GM18951 (cell line): ENCODE data around the gene PRKACG.

ENCODE experiments used
- POLR2A ChIP-seq: IDR thresholded peaks from 4 replicates; pipeline ENCODE4 v1.6.1; 2011; ENCODE audit warnings: mild to moderate bottlenecking; ENCODE audit not compliant: insufficient read length, insufficient read depth; ENCODE audit errors: extremely low read depth
- in situ Hi-C: fragments of 300-500 bp; cut with MboI; formaldehyde crosslinking; loops from one replicate; pipeline ENCODE4 v1.12.0; 2022; ENCODE audit warnings: low sequenced_read_pairs, mixed read lengths, inconsistent platforms; ENCODE audit not compliant: unreplicated experiment

PRKACG gene

DNA sequence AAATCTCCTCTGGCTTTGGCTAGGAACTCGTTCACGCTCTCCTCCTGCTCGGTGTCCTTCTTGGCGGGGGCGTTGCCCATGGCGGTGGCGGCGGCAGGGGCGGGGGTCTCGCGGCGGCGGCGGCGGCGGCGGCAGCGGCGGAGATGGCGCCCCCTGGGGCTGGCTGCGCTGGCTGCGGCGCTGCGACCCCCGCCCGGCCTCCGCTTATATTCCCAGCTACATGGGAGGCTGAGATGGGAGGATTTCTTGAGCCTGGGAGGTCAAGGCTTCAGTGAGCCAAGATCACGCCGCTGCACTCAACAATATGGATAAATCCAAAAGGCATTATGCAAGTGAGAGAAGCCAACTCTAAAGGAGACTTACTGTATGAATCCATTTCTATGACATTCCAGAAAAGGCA is at the start of gene PRKACG:
PRKACG (minus strand) TSS at position 101 of the 400 bp plus-strand sequence; CDS start at position 80, 21 bp downstream.
- TF ChIP-seq POLR2A = no peak
- in situ Hi-C loops = no loop called here

DNA sequence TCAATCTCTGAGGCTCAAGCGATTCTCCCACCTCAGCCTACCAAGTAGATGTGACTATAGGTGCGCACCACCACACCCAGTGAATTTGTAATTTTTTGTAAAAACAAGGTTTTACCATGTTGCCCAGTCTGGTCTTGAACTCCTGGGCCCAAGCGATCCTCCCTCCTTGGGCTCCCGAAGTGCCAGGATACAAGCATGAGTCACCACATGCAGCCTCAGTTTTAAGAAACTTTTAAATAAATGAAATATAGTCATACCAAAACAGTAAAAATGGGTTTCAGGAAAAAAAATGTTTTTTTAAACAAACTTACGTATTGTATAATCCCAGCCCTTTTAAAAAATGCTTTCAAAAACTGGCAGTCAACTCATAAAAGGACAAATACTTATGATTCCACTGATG is 48.3 kb upstream of the PRKACG start:
- TF ChIP-seq POLR2A = no peak
- in situ Hi-C loops = loop anchor here (25.0 kb wide), 1 partner anchor 500 kb away; no protein-coding TSS in a partner anchor

DNA sequence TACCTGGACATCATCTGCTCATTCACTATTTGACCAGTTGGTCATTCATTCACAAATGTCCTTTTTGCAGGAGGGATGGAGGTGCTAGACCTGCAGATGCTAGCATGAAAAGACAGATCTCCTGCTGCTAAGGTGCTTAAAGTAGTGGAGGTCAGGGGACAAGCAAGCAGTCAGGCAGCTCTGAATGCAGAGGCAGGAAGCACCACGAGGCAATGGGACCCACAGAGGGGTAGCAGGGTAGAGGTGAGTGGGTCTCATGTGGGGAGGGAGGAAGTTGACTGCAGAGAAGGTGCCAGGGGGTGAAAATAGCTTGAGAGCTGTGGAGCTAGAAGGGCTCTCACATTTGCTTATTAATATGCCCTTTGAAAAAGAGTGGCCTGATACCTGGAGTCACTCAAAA is 46.9 kb upstream of the PRKACG start:
- in situ Hi-C loops = loop anchor here (25.0 kb wide), 1 partner anchor 502 kb away; no protein-coding TSS in a partner anchor
- no peak for TF ChIP-seq POLR2A

DNA sequence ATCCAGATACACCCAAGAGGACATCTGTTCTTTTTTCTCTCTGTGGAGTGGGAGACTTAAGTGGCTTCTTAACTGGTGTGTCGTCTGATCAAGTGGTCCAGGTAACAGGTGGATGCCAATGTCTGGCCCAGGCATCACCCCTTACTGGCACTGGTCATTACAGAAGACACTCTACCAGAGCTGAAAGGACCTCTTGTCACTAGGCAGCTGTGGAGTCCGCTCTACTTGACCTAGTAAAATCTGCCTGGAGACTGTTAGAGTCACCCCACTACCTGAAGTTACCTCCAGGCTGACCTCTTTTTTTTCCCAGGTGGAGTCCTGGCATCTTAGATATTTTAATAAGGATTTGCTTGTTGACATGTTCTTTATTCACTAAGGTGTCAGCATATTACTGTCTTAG is 44.2 kb upstream of the PRKACG start:
- TF ChIP-seq POLR2A = no peak
- in situ Hi-C loops = loop anchor here (10.0 to 25.0 kb wide), 2 partner anchors 137 to 504 kb away; no protein-coding TSS in a partner anchor

DNA sequence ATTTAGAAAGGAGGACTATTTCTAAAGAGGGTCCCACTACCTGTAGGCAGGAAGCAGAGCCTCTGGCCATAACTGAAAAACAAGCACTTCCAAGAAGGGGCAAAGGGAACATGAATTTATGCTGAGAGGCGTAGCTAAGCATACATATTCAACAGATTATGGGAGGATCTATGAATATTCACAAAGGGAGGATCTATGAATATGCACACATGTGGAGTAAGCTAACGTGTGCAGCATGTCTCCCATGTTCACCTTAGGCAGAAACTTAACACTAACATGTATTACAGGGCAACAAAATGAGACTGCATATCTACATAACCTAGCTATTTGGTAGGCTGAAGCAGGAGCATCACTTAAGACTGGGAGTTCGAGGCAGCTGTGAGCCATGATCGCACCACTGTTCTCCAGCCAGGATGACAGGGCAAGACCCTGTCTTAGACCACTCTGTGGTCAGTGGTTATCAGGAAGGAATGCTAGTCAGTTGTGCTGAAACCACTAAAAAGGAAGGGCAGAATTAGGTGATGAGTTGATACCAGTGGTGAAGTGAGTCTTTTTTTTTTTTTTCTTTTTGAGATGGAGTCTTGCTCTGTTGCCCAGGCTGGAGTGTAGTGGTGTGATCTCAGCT is 42.4 kb upstream of the PRKACG start:
- in situ Hi-C loops = loop anchor here (10.0 to 25.0 kb wide), 2 partner anchors 138 to 506 kb away; no protein-coding TSS in a partner anchor
- no peak for TF ChIP-seq POLR2A

DNA sequence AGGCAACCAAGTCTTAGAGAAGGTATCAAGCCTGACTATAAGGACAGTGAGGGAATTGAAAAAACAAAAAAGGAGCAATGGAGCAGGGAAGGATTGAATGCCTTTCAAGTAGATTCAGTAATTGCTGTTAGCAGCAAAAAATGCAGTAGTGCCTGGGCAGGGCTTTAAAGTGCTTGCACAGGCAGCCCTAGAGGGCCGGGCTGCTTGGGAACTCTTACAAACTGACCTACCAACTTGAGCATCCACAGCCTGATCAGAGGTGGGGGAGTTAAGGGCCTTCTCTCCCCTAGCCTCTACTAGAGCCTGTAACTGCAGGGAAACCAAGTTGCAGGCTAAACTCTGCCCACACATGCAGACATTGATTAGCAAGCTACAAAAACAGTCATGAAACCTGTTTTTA is 41.1 kb upstream of the PRKACG start:
- in situ Hi-C loops = loop anchor here (10.0 to 25.0 kb wide), 2 partner anchors 140 to 507 kb away; no protein-coding TSS in a partner anchor
- no peak for TF ChIP-seq POLR2A

DNA sequence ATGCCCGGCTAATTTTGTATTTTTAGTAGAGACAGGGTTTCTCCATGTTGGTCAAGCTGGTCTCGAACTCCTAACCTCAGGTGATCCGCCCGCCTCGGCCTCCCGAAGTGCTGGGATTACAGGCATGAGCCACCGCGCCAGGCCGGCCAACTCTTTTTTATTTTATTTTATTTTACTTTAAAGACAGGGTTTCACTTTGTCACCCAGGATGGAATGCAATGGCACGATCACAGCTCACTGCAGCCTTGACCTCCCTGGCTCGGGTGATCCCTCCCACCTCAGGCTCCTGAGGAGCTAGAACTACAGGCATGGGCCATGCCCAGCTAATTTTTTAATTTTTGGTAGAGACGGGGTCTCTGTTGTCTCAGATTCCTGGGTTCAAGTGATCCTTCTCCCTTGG is 37.0 kb upstream of the PRKACG start:
- in situ Hi-C loops = loop anchor here (10.0 to 25.0 kb wide), 2 partner anchors 144 to 511 kb away; no protein-coding TSS in a partner anchor

DNA sequence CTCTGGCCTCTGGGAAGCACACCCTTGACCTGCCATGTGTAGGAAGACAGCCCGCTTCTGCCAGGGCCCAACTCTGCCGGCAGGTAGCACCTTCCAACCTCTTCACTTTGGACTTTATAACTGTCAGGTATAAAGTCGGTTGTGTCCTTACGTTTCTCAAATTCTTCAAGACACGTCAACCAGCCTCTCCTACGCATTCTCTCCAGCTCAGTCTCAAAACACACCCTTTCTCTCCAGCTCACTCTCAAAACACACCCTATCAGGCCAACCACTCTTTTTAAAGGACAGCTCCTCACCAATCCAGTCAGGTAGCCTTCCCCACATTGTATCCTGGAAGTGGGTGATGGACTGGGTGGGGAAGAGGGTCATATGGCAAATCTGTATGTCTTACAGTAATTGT is 35.2 kb upstream of the PRKACG start:
- in situ Hi-C loops = no loop called here
- no peak for TF ChIP-seq POLR2A

DNA sequence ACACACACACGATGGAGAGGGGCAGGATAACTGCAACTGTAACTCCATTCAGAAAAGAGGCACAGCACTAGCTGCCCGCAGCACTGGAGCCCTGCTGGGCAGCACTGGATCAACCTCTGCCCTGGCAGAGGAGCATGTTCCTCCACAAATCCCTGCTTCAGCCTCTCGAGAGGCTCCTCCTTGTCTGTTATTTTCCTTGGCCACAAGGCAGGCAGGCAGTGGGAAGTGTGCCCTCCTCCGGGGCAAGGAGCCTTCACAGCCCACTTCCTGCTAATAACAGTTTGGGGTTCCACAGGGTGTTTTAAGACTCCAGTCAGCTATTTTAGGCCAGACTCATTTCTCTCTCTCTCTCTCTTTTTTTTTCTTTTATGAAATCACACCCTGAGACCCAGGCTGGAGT is 33.5 kb upstream of the PRKACG start:
- TF ChIP-seq POLR2A = no peak
- in situ Hi-C loops = no loop called here

DNA sequence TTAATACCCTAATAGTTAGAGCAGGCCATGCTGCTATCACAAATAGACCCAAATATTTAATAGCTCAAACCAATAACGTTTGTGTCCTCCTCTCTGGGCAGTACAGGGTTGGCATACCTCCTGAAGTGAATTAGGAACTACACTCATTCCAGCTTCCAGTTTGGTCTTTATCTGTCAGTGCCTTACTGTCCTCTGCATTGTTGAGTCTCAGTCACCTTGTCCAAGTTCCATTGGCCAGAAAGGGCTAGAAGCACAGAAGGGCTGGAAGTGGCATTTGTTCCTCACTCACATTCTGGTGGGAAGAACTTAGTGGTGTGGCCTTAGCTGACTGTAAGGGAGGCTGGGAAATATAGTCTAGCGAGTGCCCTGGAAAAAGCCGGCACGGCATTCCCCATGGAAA is 32.8 kb upstream of the PRKACG start:
- in situ Hi-C loops = no loop called here
- no peak for TF ChIP-seq POLR2A

DNA sequence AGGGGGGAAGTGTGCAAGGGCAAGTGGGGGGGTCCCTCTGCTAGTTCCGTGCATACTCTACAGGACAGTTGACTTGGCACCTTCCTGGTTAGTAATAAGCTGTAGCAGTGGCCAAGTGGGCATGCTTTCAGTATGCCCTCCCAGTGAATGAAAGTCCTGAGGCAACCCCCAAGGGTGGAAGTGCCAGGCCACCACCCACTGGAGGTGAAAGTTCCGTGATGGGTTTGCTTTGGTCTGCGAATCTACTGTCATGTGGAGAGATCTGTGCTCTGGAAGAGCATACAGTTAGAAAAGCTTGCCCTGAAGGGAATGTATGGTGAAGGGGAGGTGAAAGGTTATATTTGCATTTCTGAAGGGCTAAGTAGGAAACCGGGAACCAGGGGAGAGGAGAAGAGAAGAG is 31.9 kb upstream of the PRKACG start:
- in situ Hi-C loops = no loop called here
- TF ChIP-seq POLR2A = no peak

DNA sequence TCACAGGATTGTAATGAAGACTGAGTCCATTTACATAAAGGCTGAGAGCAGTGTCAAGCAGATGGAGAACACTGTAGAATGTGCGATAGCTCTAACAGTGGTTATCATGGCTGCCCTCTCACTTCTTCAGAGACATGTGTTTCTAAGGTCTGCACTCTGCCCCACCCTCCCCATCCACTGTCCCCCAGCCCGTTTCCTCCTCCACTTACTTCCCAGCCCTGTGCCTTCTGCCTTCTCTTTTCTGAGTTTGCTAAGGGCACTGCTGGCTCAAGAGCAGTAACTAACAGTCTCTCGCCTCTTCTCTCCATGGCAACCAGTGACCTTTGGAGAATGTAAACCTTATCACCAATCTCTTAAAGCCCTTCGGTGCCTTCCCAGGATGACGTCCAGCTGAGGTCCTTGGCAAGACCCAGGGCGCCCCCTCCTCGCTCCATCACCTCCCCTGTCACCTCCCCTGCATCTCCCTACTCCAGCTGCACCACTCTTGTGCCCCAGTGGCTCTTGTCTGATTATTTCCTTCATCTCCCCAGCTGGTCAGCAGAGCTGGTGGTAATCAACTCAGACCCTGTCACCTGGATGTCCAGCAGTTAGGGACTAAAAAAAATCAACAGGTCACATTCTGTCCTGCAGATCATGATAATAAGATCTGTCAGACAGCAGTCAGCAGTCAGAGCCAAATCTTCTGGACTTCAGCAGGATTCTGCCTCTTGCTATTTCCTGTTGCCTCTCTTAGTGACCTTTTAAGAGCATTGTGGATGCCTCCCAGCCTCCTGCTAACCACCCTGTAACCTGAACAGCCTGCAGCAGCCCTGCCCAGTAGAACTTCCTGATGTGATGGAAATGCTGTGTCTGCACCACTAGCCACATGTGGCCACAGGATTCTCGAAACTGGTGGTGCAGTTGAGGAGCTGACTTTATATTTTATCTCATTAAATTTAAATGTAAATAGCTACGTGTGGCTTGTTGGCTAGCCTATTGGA is 30.6 kb upstream of the PRKACG start:
- in situ Hi-C loops = no loop called here
- no peak for TF ChIP-seq POLR2A

DNA sequence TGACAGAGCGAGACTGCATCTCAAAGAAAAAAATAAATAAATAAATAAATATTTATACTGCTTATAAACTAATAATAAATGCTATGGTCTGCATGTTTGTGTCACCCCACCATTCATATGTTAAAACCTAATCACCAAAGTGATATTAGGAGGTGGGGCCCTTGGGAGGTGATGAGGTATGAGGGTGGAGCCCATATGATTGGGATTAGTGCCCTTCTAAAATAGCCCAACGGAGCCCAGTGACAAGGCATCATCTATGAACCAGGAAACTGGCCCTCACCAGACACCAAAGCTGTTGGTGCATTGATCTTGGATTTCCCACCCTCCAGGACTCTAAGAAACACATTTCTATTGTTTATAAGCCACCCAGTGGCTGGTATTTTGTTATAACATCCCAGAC is 26.7 kb upstream of the PRKACG start:
- TF ChIP-seq POLR2A = no peak
- in situ Hi-C loops = no loop called here
